ENCODE data around the gene RGL4.

GRCh38 chr22:23684561-23685031, 6.2 kb upstream of the RGL4 start:
- TF ChIP-seq, protein P1, sequence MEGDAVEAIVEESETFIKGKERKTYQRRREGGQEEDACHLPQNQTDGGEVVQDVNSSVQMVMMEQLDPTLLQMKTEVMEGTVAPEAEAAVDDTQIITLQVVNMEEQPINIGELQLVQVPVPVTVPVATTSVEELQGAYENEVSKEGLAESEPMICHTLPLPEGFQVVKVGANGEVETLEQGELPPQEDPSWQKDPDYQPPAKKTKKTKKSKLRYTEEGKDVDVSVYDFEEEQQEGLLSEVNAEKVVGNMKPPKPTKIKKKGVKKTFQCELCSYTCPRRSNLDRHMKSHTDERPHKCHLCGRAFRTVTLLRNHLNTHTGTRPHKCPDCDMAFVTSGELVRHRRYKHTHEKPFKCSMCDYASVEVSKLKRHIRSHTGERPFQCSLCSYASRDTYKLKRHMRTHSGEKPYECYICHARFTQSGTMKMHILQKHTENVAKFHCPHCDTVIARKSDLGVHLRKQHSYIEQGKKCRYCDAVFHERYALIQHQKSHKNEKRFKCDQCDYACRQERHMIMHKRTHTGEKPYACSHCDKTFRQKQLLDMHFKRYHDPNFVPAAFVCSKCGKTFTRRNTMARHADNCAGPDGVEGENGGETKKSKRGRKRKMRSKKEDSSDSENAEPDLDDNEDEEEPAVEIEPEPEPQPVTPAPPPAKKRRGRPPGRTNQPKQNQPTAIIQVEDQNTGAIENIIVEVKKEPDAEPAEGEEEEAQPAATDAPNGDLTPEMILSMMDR (IDR thresholded peaks at IDR 0.05) = no peak
- TF ChIP-seq POLR2A (IDR thresholded peaks at IDR 0.05) = no peak
